Neural crest cell (in vitro differentiated cells): Measurements from ENCODE around the gene TBCD. TPM values are rescaled to one million over a fixed set of nuclear protein-coding genes. Genes with fewer than 3 reads are reported as not detected.

Experiments
- DNase-seq: peaks from one replicate; pipeline ENCODE4 v3.0.0; 2021; ENCODE audit warnings: low read depth, mixed read lengths, low spot score
- H3K27ac Mint-ChIP-seq: one replicate; pipeline ENCODE4 v1.8.0; 2021; ENCODE audit warnings: mild to moderate bottlenecking, mixed read lengths; ENCODE audit not compliant: unreplicated experiment
- H3K27me3 Mint-ChIP-seq: 2 replicates; pipeline ENCODE4 v1.8.0; 2021; ENCODE audit warnings: low read depth, mild to moderate bottlenecking, mixed read lengths
- H3K36me3 Mint-ChIP-seq: 2 replicates; pipeline ENCODE4 v1.8.0; 2021; ENCODE audit warnings: low read depth, mild to moderate bottlenecking, mixed read lengths
- H3K4me1 Mint-ChIP-seq: 2 replicates; pipeline ENCODE4 v1.8.0; 2021; ENCODE audit warnings: mixed read lengths
- H3K4me3 Mint-ChIP-seq: one replicate; pipeline ENCODE4 v1.8.0; 2021; ENCODE audit warnings: mild to moderate bottlenecking, mixed read lengths
- H3K9me3 Mint-ChIP-seq: 2 replicates; pipeline ENCODE4 v1.8.0; 2021; ENCODE audit warnings: mixed read lengths
- total RNA-seq: library from RNA; stranded (reverse); gene quantifications from 2 replicates; pipeline ENCODE4 v1.2.1, GENCODE V29; 2021
- TF ChIP-seq, protein P1 (sequence below): fragments of 200-600 bp; sonication (generic); conservative IDR thresholded peaks from 2 replicates; pipeline ENCODE4 v1.5.0; 2021; ENCODE audit warnings: antibody characterized with exemption, mild to moderate bottlenecking

TBCD gene
- total RNA-seq, 1 donor from 2014 or later, result 166 TPM

DNA sequence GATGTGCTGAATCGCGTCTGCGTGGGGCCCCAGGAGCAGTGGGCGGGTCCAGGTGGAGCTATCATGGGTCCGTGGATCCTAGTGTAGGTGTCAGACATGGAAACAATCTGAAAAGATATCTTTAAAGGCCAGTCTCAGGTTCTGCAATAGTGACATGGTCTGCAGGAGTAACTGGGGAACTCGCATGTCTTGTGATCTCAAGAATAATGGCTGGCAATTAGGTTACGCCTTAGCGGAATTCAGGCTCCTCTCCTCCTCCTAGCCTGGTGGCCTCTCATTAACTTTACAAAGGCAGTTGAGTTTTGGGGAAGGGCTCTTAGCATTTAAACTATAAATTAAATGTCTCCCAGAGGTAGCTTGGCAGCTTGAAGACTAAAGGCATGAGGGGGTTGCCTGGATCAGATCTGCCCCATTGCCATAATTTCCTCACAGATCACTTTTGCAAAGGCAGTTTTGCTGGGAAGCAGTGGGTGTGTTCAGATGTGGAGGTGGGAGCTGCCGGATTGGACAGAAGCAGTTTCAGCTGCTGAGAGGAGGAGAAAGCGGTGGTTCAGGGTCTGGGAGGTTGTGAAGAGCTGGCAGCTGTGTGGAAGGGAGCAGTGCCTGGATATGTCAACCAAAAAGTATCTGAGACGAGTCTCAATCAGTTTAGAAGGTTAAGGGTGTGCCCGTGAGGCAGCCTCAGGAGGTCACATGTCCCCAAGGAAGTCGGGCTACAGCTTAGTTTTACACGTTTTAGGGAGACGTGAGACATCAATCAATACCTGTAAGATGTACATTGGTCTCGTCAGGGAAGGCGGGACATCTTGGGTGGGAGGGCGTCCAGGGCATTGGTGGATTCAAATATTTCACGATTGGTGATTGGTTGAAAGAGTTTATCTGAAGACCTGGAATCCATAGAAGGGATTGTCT lies 2.7 kb downstream of the TBCD start:
- TF ChIP-seq, protein P1, sequence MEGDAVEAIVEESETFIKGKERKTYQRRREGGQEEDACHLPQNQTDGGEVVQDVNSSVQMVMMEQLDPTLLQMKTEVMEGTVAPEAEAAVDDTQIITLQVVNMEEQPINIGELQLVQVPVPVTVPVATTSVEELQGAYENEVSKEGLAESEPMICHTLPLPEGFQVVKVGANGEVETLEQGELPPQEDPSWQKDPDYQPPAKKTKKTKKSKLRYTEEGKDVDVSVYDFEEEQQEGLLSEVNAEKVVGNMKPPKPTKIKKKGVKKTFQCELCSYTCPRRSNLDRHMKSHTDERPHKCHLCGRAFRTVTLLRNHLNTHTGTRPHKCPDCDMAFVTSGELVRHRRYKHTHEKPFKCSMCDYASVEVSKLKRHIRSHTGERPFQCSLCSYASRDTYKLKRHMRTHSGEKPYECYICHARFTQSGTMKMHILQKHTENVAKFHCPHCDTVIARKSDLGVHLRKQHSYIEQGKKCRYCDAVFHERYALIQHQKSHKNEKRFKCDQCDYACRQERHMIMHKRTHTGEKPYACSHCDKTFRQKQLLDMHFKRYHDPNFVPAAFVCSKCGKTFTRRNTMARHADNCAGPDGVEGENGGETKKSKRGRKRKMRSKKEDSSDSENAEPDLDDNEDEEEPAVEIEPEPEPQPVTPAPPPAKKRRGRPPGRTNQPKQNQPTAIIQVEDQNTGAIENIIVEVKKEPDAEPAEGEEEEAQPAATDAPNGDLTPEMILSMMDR, result no peak
- no peak for DNase-seq
- Mint-ChIP-seq H3K27ac (peak overlapping the region; percentile 63), H3K4me1 (peaks cover 32% of the 10 kb centered on the region), H3K36me3 (peaks cover 8% of the 10 kb centered on the region), H3K4me3 (peak overlapping the region; percentile 84), H3K27me3 (peaks cover 10% of the 10 kb centered on the region), H3K9me3 (no peaks in the 10 kb centered on the region)

DNA sequence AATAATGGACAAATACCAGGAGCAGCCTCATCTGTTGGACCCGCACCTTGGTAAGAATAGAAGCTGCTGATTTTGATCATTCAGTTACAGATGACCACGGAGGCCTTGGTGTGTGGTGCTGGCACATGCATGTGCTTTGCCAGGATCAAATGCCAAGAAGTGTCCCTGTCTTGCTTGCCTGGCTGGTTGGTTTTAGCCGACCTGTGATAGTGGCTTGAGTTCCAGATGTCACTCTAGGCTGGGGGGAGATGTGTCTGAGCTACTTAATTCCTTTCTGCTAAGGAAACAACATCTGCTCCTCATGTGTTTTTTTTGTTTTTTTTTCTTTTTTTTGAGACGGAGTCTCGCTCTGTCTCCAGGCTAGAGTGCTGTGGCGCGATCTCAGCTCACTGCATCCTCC lies 4.3 kb downstream of the TBCD start:
- Mint-ChIP-seq H3K36me3 (peaks cover 9% of the 10 kb centered on the region), H3K27me3 (no peaks in the 10 kb centered on the region), H3K4me1 (peaks cover 32% of the 10 kb centered on the region), H3K9me3 (no peaks in the 10 kb centered on the region), H3K4me3 (peak overlapping the region; percentile 7), H3K27ac (no peak overlapping the region)
- no peak for DNase-seq
- TF ChIP-seq, protein P1, result no peak

DNA sequence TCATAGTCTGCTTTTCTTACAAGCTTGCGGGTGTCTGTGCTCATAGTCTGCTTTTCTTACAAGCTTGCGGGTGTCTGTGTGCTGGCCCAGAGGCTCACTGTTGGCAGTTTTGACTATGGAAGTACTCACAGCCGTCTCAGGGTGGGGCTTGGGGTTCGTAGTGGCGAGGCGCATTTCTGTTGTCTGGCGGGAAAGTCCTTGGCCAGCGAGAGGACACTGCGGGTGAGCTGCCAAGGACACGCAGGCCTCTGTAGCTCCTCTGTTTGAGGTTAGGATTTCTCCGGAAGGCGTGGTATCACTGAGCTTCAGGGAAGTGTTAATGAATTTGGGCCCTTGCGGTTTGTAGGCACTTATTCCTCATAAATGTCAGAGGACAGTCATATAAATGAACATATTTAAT lies 13.5 kb downstream of the TBCD start:
- no peaks in the 10 kb centered on the region for H3K4me1 Mint-ChIP-seq
- H3K27me3 Mint-ChIP-seq, result no peaks in the 10 kb centered on the region
- TF ChIP-seq, protein P1, result no peak
- peak overlapping the region; percentile 57 for H3K27ac Mint-ChIP-seq
- H3K4me3 Mint-ChIP-seq, result no peak overlapping the region
- H3K9me3 Mint-ChIP-seq, result no peaks in the 10 kb centered on the region
- no peak for DNase-seq
- peaks cover 17% of the 10 kb centered on the region for H3K36me3 Mint-ChIP-seq

DNA sequence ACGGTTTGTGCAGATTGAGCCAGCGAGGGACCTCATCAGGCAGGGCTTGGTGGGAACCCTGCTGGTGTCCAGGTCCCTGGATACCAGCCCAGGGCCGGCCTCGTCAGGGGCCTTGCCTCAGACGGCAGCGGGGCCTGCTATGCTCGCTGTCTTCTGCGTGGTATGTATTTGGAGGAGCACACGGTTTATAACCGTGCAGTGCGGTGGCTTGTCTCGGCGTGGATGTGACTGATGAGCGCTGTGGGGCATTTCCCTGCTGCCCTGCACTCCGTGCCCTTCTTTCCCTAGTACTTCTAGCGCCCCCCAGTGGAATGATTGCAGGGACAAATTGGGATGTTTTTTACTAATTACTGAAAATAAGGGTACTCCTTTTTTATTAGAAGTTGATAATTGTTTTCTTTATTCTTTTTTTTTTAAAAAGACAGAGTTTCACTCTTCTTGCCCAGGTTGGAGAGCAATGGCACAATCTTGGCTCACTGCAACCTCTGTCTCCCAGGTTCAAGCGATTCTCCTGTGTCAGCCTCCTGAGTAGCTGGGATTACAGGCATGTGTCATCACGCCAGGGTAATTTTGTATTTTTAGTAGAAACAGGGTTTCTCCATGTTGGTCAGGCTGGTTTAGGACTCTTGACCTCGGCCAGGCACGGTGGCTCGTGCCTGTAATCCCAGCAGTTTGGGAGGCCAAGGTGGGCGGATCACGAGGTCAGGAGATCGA lies 15.3 kb downstream of the TBCD start:
- TF ChIP-seq, protein P1, result peak; percentile 76
- Mint-ChIP-seq H3K27me3 (no peaks in the 10 kb centered on the region), H3K9me3 (no peaks in the 10 kb centered on the region), H3K4me1 (no peaks in the 10 kb centered on the region), H3K36me3 (peaks cover 18% of the 10 kb centered on the region), H3K27ac (no peak overlapping the region), H3K4me3 (no peak overlapping the region)
- peak; percentile 62 for DNase-seq

DNA sequence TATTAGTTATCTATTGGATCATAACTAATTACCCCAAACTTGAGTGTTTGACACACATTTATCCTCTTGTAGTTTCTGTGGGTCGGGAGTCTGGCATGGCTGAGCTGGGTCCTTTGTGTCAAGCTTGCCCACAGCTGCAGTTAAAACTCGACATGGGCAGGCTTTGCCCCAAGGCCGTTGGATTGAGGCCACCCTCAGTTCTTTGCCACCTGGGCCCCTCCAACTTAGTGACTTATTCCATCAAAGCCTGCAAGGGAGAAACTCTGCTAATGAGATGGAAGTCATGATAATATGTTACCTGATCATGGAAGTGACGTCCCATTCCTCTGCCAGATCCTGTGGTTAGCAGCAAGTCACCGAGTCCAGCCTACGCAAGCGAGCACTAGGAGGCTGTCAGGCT lies 17.2 kb downstream of the TBCD start:
- Mint-ChIP-seq H3K4me3 (no peak overlapping the region), H3K9me3 (no peaks in the 10 kb centered on the region), H3K4me1 (no peaks in the 10 kb centered on the region), H3K36me3 (peaks cover 29% of the 10 kb centered on the region), H3K27ac (no peak overlapping the region), H3K27me3 (no peaks in the 10 kb centered on the region)
- DNase-seq, result no peak
- TF ChIP-seq, protein P1, result no peak
